HG03045 (cell line): Measurements from ENCODE around the gene AFF4.
A peak's percentile ranks its signal among the peaks of the same experiment; 100 is the strongest.
"Not testable (repeated sequence)": the region's sequence is repeated elsewhere in the genome, so short reads cannot be mapped to it uniquely, and the experiment has no call there.

Source experiments
- ATAC-seq: cut with Tn5 transposase; IDR thresholded peaks from one replicate; pipeline ENCODE4 v1.9.1; 2021; ENCODE audit warnings: mild to moderate bottlenecking, moderate library complexity; ENCODE audit not compliant: unreplicated experiment

Gene AFF4

DNA sequence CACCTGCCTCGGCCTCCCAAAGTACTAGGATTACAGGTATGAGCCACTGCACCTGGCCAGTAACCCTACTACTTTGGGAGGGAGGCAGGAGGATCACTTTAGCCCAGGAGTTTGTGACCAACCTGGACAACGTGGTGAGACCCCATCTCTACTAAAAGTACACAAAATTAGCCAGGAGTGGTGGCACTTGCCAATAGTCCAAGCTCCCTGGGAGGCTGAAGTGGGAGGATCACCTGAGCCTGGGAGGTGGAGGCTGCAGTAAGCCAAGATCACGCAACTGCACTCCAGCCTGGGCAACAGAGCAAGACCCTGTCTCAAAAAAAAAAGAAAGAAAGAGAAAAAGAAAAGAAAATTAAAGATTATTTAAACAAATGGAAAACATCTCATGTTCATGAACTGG is 107.4 kb downstream of the AFF4 start:
- ATAC-seq = no peak

- not testable (repeated sequence) for ATAC-seq
Measured at GRCh38 chr5:132854992-132855391, 108.4 kb downstream of the AFF4 start.

DNA sequence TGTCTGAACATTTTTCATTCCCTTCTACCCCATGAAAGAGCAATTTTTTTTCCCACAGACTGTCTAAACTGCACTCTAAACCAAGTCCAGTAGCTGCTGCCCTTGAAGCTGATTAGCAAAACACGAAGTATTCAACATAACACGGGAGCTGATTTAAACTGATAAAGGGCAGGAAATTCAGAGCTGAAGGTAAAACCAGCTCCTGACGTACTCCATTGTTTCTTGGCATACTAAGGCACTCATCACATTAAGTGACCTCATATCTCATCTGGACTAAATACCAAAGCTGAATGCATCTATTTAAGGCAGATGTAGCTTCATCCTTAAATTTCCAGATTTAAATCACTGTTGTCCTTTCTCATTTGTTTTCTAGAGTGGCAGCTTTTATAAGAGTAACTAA is 109.1 kb downstream of the AFF4 start:
- ATAC-seq = no peak

DNA sequence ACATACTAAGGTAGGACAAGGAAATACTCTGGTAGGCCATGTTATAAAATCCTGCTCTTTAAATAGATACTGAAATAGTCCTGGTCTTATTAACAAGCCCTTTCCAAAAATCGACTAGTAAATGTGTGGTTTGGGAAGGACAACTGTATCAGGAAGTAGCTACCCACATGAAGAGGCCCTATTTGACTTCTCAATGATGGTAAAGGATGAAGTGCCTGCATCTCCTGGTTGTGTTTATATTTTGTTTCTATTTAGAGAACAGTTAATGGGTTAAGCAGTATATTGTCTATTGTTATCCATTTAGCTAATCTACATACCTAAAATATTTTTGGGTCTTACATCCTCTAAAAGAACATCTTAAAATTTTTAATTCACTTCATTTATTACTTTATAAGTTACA is 109.6 kb downstream of the AFF4 start:
- no peak for ATAC-seq

GRCh38 chr5:132853323-132853722 is 110.1 kb downstream of the AFF4 start:
- no peak for ATAC-seq

- no peak for ATAC-seq
Measured at GRCh38 chr5:132850066-132850465, 113.4 kb downstream of the AFF4 start.

DNA sequence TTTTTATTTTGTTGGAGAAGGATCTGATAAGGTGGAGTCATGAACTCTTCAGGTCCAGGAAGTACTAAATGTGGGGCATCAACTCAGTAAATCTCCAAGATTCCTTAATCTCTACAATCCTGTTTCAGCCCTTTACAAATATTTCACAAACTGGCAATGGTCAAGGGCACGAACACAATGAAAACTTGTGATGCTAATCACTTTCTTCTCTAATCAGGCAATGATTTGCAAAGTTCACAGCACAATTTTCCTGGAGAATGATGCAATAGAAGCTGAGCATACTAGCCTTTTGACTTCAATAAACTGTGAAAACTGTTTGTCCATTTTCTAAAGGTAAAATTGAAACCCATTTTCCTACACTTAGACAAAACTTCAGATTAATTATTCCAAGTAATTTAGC is 114.1 kb downstream of the AFF4 start:
- no peak for ATAC-seq

- no peak for ATAC-seq
Measured at GRCh38 chr5:132848270-132848669, 115.2 kb downstream of the AFF4 start.

GRCh38 chr5:132841305-132841704 is 122.1 kb downstream of the AFF4 start:
- ATAC-seq = no peak

DNA sequence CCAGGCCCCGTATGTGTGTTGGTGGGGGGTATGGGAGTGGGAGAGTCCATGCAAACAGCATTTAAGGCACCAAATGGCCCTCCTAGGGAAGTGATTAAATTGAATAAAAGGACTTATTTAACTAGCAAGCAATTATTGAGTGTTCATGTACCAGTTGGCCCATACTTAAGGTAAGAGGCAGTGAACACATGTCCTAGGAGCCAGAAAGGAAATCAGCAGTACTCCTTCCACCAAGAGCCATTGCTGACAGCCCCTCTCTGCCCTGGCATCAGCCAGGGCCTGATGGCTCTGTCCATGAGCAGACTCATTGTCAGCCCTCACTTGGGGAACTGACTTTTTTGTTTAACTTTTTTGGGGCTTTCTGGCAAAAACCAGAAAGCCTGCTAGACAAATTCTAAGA is 122.5 kb downstream of the AFF4 start:
- ATAC-seq = no peak

DNA sequence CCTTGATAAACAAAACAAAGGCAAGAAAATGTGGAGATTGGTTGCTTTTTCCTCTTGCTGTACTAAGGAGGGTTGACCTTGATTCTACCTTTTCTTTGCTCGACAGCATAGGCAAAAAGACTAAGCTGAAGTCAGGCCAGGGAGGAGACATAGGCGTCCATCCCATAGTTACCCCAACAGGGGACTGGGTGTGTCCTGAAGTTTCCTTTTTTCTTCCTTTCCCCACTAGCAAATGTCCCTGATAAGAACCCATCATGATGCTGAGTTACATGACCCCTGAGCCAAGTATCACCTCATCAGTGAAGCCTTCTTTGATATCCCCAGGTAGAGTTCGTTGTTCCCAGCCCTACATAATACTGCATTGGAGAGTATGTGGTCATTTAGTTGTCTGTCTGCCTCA is 123.1 kb downstream of the AFF4 start:
- no peak for ATAC-seq

DNA sequence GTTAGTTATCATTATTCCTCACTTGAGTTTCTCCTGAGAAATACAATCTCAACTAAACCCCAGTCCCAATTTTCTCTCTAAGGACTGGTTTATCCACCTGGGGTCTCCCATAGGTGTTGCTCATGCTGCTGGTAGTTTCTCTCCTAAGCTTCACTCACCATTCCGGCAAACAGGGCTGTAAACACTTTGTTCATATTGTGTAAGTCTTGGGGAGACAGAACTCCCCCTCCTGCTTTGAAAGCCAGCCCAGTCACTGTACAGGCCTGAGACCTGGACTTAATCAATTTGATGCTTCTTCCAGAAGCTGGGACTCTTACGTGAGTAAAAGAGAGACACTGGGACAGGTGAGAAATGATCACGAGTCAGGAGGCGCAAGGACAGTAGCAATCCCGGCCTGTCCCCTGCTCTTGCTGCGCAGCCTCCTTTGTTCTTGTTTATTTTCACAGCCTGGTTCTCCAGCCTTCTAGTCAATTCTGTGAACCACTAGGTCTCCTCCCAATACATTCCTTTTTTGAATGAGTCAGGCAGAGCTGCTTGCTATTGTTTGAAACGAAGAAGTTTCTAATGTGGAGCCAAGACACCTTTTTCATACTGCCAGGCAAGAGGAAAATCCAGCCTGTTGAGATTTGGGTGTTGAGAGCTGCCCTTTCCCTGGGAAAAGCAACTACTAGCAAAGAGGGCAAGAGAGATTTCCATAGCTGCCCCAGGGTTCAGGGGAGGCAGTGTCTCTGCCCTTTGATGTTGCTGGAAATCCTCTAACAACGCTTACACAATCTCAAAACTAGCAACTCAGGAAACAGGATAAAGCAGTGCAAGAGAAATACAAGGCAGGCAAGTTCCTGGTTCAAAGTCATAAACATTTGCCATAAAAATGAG is 123.8 kb downstream of the AFF4 start:
- ATAC-seq = no peak

- no peak for ATAC-seq
Measured at GRCh38 chr5:132838516-132839282, 124.7 kb downstream of the AFF4 start.

DNA sequence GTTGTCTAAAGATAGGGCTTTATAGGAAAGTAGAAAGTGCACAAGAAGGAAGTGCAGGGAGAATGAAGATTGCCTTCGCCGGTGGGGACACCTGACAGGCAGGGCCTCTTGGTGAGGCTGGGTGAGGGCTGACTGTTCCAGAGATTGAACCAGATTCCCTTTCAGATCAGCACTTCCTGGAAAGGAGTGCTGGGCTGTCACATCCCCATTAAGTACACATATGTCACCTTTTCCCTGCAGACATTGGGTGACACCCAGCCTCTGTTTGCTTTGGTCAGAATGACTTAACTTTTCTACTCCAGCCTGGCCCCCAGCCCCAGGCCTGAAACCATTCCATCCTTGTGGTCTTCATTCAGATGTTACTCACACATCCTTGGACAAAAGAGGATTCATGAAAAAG is 125.6 kb downstream of the AFF4 start:
- ATAC-seq = no peak

- no peak for ATAC-seq
Measured at GRCh38 chr5:132836852-132837251, 126.6 kb downstream of the AFF4 start.

GRCh38 chr5:132834057-132834456 is 129.4 kb downstream of the AFF4 start:
- no peak for ATAC-seq

GRCh38 chr5:132832612-132833011 is 130.8 kb downstream of the AFF4 start:
- ATAC-seq = no peak

DNA sequence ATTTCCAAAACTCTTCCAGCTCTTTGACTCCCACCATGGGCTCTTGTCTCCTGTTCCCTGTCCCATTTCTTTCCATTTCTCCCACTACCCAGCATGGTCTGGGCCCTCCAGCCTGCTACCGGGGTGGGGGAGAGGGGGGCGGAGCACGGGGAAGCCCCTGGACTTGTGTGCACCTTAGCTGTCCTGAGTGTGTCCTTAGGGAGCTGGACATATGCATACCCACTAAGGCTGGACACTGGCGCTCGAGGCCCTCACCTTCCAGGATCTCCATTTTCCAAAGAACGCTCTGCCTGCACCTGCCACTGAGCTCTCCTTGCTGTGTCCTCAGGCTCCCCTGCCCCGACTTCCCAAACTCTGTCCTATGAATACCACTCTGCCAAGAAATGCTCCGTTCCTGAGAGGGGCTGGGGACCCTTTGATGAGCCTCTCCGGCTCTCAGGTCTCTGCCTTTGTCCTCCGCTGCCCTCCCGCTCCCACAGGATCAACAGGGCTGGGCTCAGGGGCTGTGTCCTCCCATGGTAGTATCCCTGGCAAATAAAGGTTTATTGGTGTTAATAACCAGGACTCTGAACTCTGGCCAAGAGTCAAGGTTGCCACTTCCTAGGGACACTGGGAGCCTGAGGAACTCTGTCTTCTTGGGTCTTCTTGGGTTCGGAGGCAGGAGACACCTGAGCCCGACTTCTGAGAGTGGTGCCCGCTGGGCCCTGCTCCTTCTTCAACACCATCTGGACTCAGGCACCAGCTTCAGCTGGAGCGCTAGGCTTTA is 132.2 kb downstream of the AFF4 start:
- no peak for ATAC-seq

DNA sequence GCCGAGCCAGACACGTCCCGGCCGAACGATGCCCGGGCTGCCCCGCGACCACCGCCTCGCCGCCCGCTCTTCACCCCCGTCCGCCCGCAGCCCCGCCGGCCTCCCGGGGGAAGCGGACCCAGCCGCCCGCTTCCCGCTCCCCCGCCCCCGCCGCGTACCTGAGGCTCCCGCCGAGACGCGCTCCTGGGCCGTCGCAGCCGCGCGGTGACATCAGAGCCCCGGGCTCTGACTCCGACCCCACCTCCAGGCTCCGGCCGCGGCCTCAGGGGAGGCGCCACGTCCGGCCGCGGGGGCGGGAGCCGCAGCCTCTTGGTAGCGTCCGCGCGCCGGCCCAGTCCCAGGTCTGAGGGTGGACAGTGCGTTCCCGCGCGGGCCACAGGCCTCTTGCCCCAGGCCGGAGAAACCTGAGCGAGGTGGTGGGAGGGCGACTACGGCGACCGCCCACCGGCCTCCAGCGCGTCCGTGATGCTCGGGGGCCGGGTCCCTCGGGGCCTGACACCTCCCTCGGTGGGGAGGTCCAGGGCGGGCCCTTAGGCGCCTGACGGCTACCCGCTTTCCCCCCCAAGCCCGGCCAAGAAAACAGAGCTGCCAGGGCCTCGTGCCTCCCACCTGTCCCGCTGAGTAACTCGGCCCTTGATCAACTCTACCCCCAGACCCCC is 132.9 kb downstream of the AFF4 start, which contains the start of gene SHROOM1:
Gene SHROOM1 (minus strand): TSS at position 212 of the 659 bp plus-strand sequence. CDS start 4,507 bp downstream, outside the sequence.
- peak; percentile 80 for ATAC-seq

GRCh38 chr5:132829742-132830435 is 133.5 kb downstream of the AFF4 start:
- ATAC-seq = peak; percentile 73
